OCI-M2 (cell line): ENCODE measurements around the gene PWWP2B.

Experiments
- DNase-seq: peaks from one replicate; lab custom pipeline; 2025; ENCODE audit not compliant: unreplicated experiment; lab: John Stamatoyannopoulos, UW

Gene PWWP2B

GRCh38 chr10:132392811-132393694, 3.9 kb upstream of the PWWP2B start:
- DNase-seq, result no peak

GRCh38 chr10:132393695-132394181, 3.3 kb upstream of the PWWP2B start:
- no peak for DNase-seq

- no peak for DNase-seq
These were observed 2.7 kb upstream of the PWWP2B start for GRCh38 chr10:132394201-132394811.

- no peak for DNase-seq
These were observed 1.9 kb upstream of the PWWP2B start for GRCh38 chr10:132394936-132395703.

- DNase-seq, result no peak
These were observed 1.1 kb upstream of the PWWP2B start for GRCh38 chr10:132395704-132396493.

GRCh38 chr10:132396494-132397035, 435 bp upstream of the PWWP2B start:
- no peak for DNase-seq

- DNase-seq, result no peak
These were observed 918 bp downstream of the PWWP2B start for GRCh38 chr10:132397671-132398565.

GRCh38 chr10:132398566-132398991, 1.6 kb downstream of the PWWP2B start:
- no peak for DNase-seq

- no peak for DNase-seq
These were observed 2.4 kb downstream of the PWWP2B start for GRCh38 chr10:132399117-132400035.

- no peak for DNase-seq
These were observed 3.1 kb downstream of the PWWP2B start for GRCh38 chr10:132400041-132400546.

GRCh38 chr10:132400547-132401151, 3.6 kb downstream of the PWWP2B start:
- DNase-seq, result no peak

GRCh38 chr10:132401401-132402118, 4.6 kb downstream of the PWWP2B start:
- DNase-seq, result no peak

GRCh38 chr10:132402781-132403241, 5.8 kb downstream of the PWWP2B start:
- DNase-seq, result no peak

- DNase-seq, result no peak
These were observed 6.6 kb downstream of the PWWP2B start for GRCh38 chr10:132403511-132404168.

GRCh38 chr10:132404169-132404880, 7.3 kb downstream of the PWWP2B start:
- no peak for DNase-seq
